ENCODE measurements around the gene COA3.

COA3 gene

DNA sequence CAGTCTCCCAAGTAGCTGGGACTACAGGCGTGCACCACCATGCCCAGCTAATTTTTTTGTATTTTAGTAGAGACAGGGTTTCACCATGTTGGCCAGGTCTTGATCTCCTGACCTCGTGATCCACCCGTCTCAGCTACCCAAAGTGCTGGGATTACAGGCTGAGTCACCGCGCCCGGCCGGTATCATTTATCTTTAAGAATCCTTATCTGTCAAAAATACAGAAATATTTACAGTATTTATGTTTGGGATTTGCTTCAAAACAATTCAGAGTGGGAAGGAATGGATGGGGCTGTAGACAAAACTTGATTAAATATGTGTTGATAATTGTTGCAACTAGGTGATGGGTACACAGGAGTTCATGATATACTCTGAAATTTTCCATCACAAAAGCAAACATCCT, 22.7 kb upstream of the COA3 start:
- no peak for DNase-seq (ENCODE audit: low read depth)
- TF ChIP-seq, protein P1, sequence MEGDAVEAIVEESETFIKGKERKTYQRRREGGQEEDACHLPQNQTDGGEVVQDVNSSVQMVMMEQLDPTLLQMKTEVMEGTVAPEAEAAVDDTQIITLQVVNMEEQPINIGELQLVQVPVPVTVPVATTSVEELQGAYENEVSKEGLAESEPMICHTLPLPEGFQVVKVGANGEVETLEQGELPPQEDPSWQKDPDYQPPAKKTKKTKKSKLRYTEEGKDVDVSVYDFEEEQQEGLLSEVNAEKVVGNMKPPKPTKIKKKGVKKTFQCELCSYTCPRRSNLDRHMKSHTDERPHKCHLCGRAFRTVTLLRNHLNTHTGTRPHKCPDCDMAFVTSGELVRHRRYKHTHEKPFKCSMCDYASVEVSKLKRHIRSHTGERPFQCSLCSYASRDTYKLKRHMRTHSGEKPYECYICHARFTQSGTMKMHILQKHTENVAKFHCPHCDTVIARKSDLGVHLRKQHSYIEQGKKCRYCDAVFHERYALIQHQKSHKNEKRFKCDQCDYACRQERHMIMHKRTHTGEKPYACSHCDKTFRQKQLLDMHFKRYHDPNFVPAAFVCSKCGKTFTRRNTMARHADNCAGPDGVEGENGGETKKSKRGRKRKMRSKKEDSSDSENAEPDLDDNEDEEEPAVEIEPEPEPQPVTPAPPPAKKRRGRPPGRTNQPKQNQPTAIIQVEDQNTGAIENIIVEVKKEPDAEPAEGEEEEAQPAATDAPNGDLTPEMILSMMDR (IDR thresholded peaks at IDR 0.05; ENCODE audit: low read depth, low read length), result no peak
- TF ChIP-seq POLR2A (IDR thresholded peaks at IDR 0.05; ENCODE audit: extremely low read depth, insufficient read length) (no peak), MYC (IDR thresholded peaks at IDR 0.05; ENCODE audit: low read depth, low read length) (no peak)
- TF ChIP-seq, protein P2, sequence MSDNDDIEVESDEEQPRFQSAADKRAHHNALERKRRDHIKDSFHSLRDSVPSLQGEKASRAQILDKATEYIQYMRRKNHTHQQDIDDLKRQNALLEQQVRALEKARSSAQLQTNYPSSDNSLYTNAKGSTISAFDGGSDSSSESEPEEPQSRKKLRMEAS (IDR thresholded peaks at IDR 0.05; ENCODE audit: low read depth, low read length), result no peak
- no peak overlapping the region for H3K4me3 ChIP-seq (ENCODE audit: low read depth, low read length)

DNA sequence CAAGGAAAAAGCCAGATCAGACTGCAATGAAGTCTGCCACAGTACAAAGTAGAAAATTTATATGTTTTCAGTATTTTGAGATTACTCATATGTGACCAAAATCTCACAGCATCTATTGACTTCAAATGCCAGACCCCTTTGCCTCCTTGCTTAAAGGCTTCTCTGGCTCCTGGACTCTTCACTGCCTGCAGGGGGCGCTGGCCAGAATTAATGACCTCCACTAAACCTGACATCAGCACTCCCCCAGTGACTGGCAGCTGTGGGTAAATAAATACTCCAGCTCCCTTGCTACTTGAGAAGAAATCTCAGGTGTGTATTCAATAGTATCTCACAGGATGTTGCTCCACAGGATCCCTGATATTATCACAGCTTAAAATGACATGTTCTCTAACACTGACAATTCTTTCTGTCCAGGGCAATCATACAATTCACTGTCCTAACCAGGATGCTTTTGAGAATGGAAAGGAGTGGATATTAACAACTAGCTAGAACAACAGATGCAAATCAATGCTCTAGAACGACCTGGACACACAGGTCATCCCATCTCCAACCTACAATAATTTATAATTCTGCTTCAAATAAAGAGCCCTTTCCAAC, 21.5 kb upstream of the COA3 start:
- peak; percentile 75 for DNase-seq (ENCODE audit: low read depth)
- TF ChIP-seq, protein P2 (IDR thresholded peaks at IDR 0.05; ENCODE audit: low read depth, low read length), result no peak
- TF ChIP-seq MYC (IDR thresholded peaks at IDR 0.05; ENCODE audit: low read depth, low read length) (no peak), POLR2A (IDR thresholded peaks at IDR 0.05; ENCODE audit: extremely low read depth, insufficient read length) (no peak)
- TF ChIP-seq, protein P1 (IDR thresholded peaks at IDR 0.05; ENCODE audit: low read depth, low read length), result peak; percentile 85
- no peak overlapping the region for H3K4me3 ChIP-seq (ENCODE audit: low read depth, low read length)

DNA sequence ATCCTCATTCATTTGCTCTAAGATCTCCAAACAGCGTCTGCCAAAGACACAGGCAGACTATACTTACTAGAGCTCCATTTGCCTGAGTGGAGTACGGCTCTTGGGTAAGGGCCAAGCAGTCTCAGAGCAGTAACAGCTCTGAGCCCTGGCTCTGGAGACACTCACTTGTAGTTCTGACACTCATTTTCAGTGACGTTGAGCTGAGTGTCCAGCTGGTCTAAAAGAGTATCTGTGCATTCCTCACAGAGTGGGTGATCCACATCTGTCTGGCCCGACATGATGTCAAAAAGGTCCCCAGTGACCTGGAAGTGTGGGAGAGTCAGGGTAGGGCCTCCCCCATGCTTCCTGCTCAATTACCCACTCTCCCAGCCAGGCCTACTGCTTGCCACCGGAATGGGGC, 19.9 kb upstream of the COA3 start:
- H3K4me3 ChIP-seq (ENCODE audit: low read depth, low read length), result no peak overlapping the region
- no peak for DNase-seq (ENCODE audit: low read depth)
- TF ChIP-seq, protein P1 (IDR thresholded peaks at IDR 0.05; ENCODE audit: low read depth, low read length), result no peak
- TF ChIP-seq MYC (IDR thresholded peaks at IDR 0.05; ENCODE audit: low read depth, low read length) (no peak), POLR2A (IDR thresholded peaks at IDR 0.05; ENCODE audit: extremely low read depth, insufficient read length) (no peak)
- TF ChIP-seq, protein P2 (IDR thresholded peaks at IDR 0.05; ENCODE audit: low read depth, low read length), result no peak

DNA sequence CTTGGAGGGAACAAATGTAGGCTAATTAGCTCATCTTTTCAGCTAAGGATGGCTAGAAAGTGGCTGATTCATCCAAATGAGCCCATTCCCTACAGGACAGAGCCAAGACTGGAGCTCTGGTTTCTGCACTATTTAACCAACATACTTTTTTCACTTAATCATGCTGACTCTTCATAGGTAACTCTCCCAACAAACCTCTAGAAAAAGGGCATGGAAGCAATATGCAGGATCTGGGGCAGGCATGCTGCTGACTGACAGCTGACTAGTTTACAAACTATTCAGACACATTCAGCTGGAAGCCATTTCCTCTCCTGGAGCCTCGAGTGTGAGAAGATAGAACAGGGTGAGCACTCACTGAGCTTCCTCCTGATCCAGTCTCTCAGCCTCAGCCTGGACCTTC, 19.4 kb upstream of the COA3 start:
- no peak for DNase-seq (ENCODE audit: low read depth)
- TF ChIP-seq POLR2A (IDR thresholded peaks at IDR 0.05; ENCODE audit: extremely low read depth, insufficient read length) (no peak), MYC (IDR thresholded peaks at IDR 0.05; ENCODE audit: low read depth, low read length) (no peak)
- TF ChIP-seq, protein P2 (IDR thresholded peaks at IDR 0.05; ENCODE audit: low read depth, low read length), result no peak
- TF ChIP-seq, protein P1 (IDR thresholded peaks at IDR 0.05; ENCODE audit: low read depth, low read length), result no peak
- H3K4me3 ChIP-seq (ENCODE audit: low read depth, low read length), result no peak overlapping the region

DNA sequence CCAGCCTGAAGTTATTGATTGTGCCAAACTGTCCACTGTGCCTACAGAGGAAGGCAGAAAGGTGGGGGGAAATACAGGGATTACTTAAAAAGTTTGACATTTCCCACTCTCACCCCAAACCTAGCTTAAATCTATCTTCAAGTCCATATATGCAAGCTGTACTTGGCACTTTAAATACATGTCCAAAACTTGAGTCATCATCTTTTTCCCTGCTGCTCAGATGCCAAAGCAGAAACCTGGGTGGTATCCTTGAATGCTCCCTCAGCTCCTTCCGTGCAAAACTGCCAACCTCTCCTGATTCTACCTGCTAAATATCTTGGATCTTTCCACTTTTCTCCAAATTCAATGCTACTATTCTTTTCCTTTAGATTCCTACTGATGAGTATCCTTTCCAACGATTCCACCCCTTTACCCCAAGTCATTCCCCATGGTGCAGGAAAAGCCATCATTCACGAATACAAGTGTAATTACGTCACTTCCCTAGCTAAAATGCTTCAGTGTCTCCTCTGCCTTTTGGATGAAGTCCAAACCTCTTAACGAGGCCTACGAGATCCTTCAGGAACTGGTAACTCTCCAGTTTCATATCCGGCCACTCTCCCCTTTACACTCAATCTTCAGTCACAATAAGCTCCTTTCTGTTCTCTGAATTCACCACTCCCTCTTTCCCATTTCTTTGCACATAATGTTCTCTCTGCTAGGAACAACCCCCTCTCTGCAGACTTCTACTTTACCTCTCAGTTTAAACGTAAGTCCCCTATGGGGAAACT, 16.3 kb upstream of the COA3 start:
- H3K4me3 ChIP-seq (ENCODE audit: low read depth, low read length), result no peak overlapping the region
- DNase-seq (ENCODE audit: low read depth), result no peak
- TF ChIP-seq, protein P1 (IDR thresholded peaks at IDR 0.05; ENCODE audit: low read depth, low read length), result no peak
- TF ChIP-seq MYC (IDR thresholded peaks at IDR 0.05; ENCODE audit: low read depth, low read length), result no peak
- no peak for TF ChIP-seq POLR2A (IDR thresholded peaks at IDR 0.05; ENCODE audit: extremely low read depth, insufficient read length)
- TF ChIP-seq, protein P2 (IDR thresholded peaks at IDR 0.05; ENCODE audit: low read depth, low read length), result no peak

Measured in NB4 (cell line).